GM12864 (cell line): ENCODE data around the gene LNPK.

Source experiments
- DNase-seq: peaks from one replicate; pipeline ENCODE4 v3.0.0-alpha.2; 2011; ENCODE audit warnings: low read depth
- H3K4me3 ChIP-seq: 2 replicates; pipeline ENCODE4 v1.5.1; 2011; ENCODE audit warnings: mild to moderate bottlenecking, low read depth, low read length, control low read depth
- TF ChIP-seq, protein P1 (sequence below): IDR thresholded peaks from 2 replicates; pipeline ENCODE4 v1.5.1; 2011; ENCODE audit warnings: low read depth, mild to moderate bottlenecking, moderate library complexity, low read length, control low read depth, inconsistent platforms; ENCODE audit errors: missing control alignments

The LNPK gene

DNA sequence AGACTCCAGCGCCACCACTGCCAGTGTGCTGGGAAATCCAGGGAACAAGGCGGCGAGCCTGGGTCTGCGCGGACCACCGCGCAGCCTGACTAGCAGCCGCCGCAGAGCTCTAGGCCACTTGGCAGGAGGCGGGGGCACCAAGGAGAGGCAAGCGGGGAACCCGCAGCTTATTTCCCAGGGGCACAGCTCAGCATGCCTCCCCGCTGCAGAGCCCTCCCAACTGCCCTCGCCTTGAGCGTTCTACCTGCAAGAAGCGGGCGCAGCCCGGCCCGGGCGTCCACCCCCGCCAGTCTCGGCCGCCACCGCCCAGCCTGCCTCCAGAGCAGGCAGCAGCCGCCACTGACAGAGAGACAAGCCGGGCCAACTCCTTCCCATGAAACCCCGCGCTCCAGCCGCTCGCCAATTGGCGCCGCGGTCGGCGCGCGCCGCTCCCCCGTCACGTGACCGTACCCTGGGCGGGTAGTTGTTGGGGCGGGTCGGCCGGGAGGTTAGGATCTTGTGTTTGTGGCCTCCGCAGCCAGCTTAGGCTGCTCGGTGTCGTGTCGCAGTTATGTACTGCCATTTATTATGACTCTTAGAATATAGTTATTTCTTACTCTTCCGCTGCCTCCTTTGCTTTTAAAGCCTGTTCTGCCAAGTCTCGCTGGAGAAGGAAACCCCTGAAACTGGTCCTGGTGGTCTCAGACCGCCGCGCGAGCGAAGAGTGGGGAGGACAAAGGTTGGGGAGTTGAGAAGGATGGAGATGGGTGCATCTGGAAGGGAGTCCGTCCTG lies at the start of gene LNPK:
TSS of gene LNPK (minus strand) at position 352 of the 772 bp plus-strand sequence. CDS start 6,683 bp downstream, outside the sequence.
- peak within 1 kb of the TSS; percentile 98 for H3K4me3 ChIP-seq
- TF ChIP-seq, protein P1, sequence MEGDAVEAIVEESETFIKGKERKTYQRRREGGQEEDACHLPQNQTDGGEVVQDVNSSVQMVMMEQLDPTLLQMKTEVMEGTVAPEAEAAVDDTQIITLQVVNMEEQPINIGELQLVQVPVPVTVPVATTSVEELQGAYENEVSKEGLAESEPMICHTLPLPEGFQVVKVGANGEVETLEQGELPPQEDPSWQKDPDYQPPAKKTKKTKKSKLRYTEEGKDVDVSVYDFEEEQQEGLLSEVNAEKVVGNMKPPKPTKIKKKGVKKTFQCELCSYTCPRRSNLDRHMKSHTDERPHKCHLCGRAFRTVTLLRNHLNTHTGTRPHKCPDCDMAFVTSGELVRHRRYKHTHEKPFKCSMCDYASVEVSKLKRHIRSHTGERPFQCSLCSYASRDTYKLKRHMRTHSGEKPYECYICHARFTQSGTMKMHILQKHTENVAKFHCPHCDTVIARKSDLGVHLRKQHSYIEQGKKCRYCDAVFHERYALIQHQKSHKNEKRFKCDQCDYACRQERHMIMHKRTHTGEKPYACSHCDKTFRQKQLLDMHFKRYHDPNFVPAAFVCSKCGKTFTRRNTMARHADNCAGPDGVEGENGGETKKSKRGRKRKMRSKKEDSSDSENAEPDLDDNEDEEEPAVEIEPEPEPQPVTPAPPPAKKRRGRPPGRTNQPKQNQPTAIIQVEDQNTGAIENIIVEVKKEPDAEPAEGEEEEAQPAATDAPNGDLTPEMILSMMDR, result no peak
- peak; percentile 60 for DNase-seq

DNA sequence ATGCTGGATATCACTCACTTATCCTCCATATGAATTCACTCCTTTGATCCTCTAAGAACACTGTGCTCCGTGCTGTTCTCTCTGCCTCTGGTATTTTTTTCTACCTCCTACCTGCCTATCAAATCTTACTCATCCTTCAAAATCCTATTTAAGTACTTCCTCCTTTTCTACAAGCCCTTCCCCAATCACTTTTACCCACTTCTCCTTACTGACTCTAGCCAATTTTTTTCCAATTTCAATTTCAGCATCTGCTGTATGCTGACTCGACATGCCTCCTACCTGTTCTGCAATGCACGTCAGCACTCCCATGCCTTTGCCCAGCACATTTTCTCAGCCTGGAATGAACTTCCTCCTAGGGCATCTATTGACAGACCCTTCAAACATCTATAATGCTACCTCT lies 37.3 kb upstream of the LNPK start:
- no peak for DNase-seq
- no peak overlapping the region for H3K4me3 ChIP-seq
- TF ChIP-seq, protein P1, result no peak

GRCh38 chr2:176038694-176039093 lies 36.6 kb upstream of the LNPK start:
- DNase-seq, result no peak
- H3K4me3 ChIP-seq, result no peak overlapping the region
- TF ChIP-seq, protein P1, result no peak

DNA sequence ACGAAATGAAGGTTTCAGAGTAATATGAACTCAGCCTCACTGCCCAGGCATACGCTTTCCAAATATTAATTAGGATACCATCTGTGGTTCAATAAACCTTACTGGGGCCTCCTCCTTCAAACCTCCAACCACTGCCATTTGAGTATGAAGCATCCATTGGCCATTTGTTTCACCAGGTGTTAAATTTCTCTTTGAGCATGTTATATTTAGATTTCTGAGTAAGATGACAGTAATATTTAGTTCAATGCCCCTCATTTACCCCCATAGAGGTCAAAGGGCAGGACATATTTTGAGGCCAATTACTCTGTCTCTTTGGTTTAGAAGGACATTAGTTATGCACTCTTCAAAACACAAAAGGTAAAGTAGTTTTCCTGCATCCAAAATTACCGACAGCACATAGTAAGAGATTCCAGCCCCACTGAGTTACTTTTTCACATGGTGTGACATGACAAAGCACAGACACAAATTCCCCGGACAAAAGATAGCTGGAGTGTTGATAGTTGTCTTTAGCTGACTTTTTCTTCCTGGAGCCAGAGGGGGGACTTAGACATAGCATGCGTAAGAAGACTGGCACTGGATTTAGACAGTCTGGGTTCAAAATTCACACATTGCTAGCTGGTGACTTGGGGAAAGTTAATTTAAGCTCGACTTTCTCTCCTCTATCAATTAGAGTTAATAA lies 33.1 kb upstream of the LNPK start:
- TF ChIP-seq, protein P1, result no peak
- no peak for DNase-seq
- H3K4me3 ChIP-seq, result no peak overlapping the region

DNA sequence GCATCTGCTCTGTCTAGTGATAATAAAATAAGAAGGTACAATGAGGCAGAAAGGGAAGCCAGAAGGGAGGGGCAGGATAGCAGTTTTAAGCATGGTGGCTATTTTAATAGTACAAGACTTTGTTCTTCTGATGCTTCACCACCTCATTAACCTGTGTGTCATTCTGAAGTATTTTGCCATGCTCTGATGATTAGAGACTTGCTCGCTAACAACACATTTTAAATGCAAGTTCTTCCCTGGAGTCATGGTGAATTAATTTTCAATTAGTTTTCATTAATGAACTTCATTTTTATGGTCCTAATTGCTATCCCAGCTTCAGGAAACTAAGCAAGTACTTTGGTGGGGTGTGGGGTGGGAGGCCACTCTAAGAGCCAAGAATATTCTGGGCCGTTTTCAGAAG lies 25.7 kb upstream of the LNPK start:
- TF ChIP-seq, protein P1, result no peak
- no peak overlapping the region for H3K4me3 ChIP-seq
- DNase-seq, result no peak

DNA sequence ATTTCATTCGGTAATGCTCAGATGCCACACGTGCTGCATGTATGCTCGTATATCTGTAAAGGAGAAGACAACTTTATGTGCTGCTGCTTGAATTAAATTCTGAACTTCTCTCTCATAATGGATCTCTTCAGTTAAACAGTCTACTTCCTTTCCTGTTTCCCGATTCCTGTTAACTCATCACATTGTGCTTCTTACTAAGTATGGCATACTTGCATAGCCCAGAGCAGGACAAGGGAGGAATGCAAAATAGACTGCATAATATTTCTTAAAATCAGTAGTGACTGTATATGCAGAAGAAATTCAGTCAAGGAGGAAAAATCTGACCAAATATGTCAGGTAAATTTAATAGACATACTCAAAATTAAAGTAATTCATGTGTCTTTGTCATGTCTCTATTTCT lies 23.9 kb upstream of the LNPK start:
- no peak overlapping the region for H3K4me3 ChIP-seq
- TF ChIP-seq, protein P1, result no peak
- no peak for DNase-seq
